ENCODE measurements around the gene USPL1.
"Not testable (repeated sequence)": the region's sequence is repeated elsewhere in the genome, so short reads cannot be mapped to it uniquely, and the experiment has no call there.

The USPL1 gene

GRCh38 chr13:30645629-30646028, 27.9 kb downstream of the USPL1 start:
- Mint-ChIP-seq H3K4me3 (no peak overlapping the region), H3K27ac (no peak overlapping the region), H3K4me1 (no peaks in the 10 kb centered on the region), H3K36me3 (ENCODE audit: low read depth) (peaks cover 65% of the 10 kb centered on the region), H3K27me3 (ENCODE audit: low read depth, poor library complexity) (no peaks in the 10 kb centered on the region), H3K9me3 (no peaks in the 10 kb centered on the region)
- no peak for DNase-seq
- TF ChIP-seq, protein P1, sequence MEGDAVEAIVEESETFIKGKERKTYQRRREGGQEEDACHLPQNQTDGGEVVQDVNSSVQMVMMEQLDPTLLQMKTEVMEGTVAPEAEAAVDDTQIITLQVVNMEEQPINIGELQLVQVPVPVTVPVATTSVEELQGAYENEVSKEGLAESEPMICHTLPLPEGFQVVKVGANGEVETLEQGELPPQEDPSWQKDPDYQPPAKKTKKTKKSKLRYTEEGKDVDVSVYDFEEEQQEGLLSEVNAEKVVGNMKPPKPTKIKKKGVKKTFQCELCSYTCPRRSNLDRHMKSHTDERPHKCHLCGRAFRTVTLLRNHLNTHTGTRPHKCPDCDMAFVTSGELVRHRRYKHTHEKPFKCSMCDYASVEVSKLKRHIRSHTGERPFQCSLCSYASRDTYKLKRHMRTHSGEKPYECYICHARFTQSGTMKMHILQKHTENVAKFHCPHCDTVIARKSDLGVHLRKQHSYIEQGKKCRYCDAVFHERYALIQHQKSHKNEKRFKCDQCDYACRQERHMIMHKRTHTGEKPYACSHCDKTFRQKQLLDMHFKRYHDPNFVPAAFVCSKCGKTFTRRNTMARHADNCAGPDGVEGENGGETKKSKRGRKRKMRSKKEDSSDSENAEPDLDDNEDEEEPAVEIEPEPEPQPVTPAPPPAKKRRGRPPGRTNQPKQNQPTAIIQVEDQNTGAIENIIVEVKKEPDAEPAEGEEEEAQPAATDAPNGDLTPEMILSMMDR (IDR thresholded peaks at IDR 0.05) = no peak

- DNase-seq = no peak
- H3K9me3 Mint-ChIP-seq = no peaks in the 10 kb centered on the region
- H3K36me3 Mint-ChIP-seq (ENCODE audit: low read depth) = peaks cover 62% of the 10 kb centered on the region
- no peak overlapping the region for H3K27ac Mint-ChIP-seq
- peaks cover 12% of the 10 kb centered on the region for H3K4me1 Mint-ChIP-seq
- TF ChIP-seq, protein P1 (IDR thresholded peaks at IDR 0.05) = no peak
- H3K4me3 Mint-ChIP-seq = no peak overlapping the region
- H3K27me3 Mint-ChIP-seq (ENCODE audit: low read depth, poor library complexity) = no peaks in the 10 kb centered on the region
Observed at GRCh38 chr13:30647420-30647819, 29.7 kb downstream of the USPL1 start.

- Mint-ChIP-seq H3K4me3 (no peak overlapping the region), H3K4me1 (peaks cover 12% of the 10 kb centered on the region), H3K36me3 (ENCODE audit: low read depth) (peaks cover 61% of the 10 kb centered on the region), H3K9me3 (no peaks in the 10 kb centered on the region), H3K27ac (peak overlapping the region; percentile 70), H3K27me3 (ENCODE audit: low read depth, poor library complexity) (no peaks in the 10 kb centered on the region)
- no peak for DNase-seq
- TF ChIP-seq, protein P1 (IDR thresholded peaks at IDR 0.05) = no peak
Observed at GRCh38 chr13:30647824-30648521, 30.3 kb downstream of the USPL1 start.

GRCh38 chr13:30648522-30649012, 30.8 kb downstream of the USPL1 start:
- TF ChIP-seq, protein P1 (IDR thresholded peaks at IDR 0.05) = no peak
- peaks cover 17% of the 10 kb centered on the region for H3K4me1 Mint-ChIP-seq
- H3K36me3 Mint-ChIP-seq (ENCODE audit: low read depth) = peaks cover 62% of the 10 kb centered on the region
- DNase-seq = no peak
- no peaks in the 10 kb centered on the region for H3K9me3 Mint-ChIP-seq
- H3K4me3 Mint-ChIP-seq = no peak overlapping the region
- H3K27ac Mint-ChIP-seq = peak overlapping the region; percentile 70
- H3K27me3 Mint-ChIP-seq (ENCODE audit: low read depth, poor library complexity) = no peaks in the 10 kb centered on the region

- peaks cover 73% of the 10 kb centered on the region for H3K36me3 Mint-ChIP-seq (ENCODE audit: low read depth)
- not testable (repeated sequence) for H3K4me3 Mint-ChIP-seq; H3K9me3 Mint-ChIP-seq; H3K27me3 Mint-ChIP-seq (ENCODE audit: low read depth, poor library complexity); DNase-seq; H3K27ac Mint-ChIP-seq
- H3K4me1 Mint-ChIP-seq = peaks cover 17% of the 10 kb centered on the region
Observed at GRCh38 chr13:30651648-30652047, 33.9 kb downstream of the USPL1 start.

- Mint-ChIP-seq H3K4me3 (no peak overlapping the region), H3K27ac (no peak overlapping the region), H3K4me1 (peaks cover 17% of the 10 kb centered on the region), H3K9me3 (no peaks in the 10 kb centered on the region), H3K36me3 (ENCODE audit: low read depth) (peaks cover 77% of the 10 kb centered on the region), H3K27me3 (ENCODE audit: low read depth, poor library complexity) (no peaks in the 10 kb centered on the region)
- no peak for DNase-seq
- TF ChIP-seq, protein P1 (IDR thresholded peaks at IDR 0.05) = no peak
Observed at GRCh38 chr13:30652746-30653386, 35.1 kb downstream of the USPL1 start.
